ENCODE data around the gene TUBGCP3.
"Not testable (repeated sequence)": the region's sequence is repeated elsewhere in the genome, so short reads cannot be mapped to it uniquely, and the experiment has no call there.

Gene TUBGCP3

DNA sequence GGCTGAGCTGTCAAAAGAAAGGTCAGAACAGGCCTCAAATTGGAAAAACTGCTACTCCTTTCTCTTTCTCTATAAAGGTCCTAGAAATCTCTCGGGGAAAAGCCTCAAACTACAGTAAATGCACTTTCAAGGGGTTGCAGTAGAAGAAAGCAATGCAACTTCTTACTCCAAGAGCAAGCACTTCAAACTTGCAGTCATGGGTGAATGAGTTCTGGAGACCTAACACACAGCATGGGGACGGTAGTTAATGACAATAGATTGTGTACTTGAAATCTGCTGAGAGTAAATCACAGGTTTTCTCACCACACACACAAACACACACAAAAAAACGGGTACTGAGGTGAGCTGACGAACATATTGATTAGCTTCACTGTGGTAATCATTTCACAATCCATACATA, 11.8 kb downstream of the TUBGCP3 start:
- no peak for DNase-seq

DNA sequence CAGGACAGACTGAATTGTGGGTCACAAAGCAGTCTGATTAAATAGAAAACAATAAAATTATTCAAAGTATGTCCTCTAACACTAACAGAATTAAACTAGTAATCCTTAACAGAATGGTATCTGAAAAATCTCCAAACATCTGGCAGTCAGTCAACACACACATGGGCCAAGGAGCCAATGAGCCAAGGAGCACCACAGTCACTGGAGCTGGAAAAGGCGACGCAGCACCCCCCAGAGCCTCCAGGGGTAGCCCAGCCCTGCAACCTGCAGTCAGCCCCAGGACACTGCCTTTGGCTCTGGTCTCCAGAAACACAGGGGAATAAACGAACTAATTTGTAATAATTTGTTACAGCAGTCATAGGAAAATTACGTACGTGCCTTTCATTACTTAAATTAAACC, 12.3 kb downstream of the TUBGCP3 start:
- no peak for DNase-seq

DNA sequence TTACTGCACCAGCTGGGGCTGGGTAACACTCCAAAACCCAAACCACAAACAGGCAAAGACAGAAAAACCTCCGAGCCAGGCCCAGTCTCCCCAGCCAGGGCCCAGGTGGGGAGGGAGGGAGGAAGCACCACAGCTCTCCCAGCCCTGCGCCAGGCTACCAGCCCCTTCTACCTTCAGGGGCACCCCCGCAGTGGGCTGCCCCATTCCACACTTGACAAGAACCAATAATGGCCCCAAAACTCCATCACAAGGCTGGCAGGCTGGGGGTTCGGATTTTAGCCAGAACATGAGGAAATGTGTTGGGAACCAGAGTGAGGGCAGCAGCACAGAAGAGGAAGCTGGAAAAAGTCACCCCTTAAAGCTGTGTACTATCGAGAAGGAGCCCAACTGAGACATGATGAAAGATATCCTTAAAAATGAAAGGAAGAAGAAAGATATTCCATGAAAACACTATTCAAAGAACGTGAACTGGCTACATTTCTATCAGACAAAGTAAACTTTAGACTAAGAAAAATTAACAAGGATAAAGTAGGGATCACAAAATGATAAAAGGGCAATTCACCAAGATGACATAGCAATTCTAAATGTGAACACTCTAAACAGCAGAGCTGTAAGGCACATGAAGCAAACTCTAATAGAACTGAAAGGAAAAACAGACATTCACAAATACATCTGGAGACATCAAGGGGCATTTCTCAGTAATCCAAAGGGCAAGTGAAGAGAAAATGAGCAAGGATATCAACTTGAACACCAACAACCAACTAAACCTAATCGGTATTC, 12.9 kb downstream of the TUBGCP3 start:
- no peak for DNase-seq

DNA sequence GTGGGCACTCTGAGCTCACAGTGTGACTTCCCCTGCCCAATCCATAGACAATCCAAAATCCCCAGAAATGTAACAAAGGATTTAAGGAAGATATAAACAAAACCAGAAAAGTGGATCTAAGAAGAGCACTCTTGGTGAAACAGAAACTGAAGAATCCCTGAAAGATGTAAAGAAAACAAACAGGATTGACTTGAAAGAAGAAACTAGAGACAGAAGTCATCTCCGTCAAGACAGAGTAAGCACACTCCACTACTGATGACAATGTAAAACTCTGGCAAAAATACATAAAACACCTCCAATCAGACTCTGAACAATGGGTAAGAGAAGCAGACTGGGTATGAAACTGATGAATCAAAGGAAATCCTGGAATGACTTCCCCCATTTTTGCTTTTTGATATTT, 13.5 kb downstream of the TUBGCP3 start:
- DNase-seq: no peak

DNA sequence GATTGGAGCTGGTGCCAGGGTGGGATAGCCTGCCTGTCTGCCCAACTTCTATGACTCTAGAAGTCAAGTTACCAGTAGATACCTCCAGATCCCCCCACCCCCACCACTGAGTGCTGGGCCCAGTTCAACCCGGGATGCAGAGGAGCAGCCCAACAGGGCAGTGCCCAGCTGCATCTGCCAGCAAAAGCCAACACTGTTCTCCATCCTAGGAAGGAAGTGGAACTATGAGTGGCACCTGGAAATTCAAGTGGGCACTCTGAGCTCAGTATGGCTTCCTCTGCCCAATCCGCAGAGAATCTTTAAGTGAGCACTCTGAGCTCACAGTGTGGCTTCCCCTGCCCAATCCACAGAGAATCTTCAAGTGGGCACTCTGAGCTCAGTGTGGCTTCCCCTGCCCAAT, 14.2 kb downstream of the TUBGCP3 start:
- DNase-seq: no peak

DNA sequence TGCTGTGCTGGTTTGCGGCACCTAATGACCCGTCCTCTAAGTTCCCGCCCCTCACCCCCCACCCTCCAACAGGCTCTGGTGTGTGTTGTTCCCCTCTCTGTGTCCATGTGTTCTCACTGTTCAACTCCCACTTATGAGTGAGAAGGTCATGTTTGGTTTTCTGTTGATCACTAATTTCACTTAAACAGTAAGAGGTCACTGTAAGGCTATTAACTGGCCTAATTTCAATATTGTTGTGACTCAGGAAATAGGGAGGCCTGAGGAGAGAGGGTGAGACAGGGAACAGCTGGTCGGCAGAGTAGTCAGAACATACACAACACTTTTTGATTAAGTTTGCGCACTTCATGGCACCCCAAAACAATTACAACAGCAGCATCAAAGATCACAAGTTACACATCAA, 15.6 kb downstream of the TUBGCP3 start:
- DNase-seq: no peak

DNA sequence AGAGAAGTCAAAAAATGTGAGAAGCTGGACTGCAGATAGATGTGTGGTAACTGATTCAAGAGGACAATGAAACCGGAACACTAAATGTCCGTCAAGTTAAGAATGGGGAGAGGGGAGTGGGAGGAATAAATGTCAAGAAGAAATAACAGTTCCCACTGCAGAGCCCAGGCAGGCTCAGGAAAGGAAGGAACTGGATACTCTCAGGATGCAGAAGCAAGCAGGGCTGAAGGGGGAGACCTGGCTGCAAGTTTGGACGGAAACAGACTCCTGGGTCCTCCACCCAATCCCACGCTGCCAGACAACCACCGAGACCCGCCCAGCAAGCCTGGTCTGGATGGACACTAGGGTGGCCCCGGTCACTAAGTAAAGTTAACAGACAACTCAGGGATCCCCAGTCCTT, 18.1 kb downstream of the TUBGCP3 start:
- DNase-seq: no peak

DNA sequence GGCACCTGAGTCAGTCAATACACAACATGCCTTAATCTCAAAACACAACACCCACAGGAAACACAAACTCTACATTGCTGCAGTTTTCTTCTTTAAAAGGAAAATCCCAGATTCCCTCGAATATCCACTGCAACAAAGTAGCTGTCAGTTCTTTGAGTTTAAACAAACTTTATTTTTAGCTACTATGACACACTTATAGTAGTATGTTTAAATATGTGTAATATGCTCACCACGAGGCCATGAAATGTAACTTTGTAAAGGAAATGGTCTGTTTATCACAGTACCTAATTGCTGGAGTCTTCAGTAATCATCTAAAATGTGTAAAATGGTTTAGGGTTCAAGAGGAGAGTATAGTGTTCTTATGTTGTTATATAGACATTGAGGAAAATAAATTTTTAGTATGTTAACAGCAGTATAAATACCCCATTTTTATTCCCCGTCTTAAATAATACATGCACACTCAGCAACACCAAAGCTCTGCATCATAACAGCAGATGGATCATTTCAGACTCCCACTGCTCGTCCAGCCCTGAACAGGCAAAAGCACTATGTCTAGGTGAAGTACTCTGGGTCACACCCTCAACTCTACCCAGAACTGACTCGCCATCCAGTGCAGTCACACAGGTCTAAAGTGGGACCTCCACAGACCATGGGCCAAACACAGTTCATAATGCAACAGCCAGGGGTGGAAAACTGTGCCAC, 20.6 kb downstream of the TUBGCP3 start:
- no peak for DNase-seq

DNA sequence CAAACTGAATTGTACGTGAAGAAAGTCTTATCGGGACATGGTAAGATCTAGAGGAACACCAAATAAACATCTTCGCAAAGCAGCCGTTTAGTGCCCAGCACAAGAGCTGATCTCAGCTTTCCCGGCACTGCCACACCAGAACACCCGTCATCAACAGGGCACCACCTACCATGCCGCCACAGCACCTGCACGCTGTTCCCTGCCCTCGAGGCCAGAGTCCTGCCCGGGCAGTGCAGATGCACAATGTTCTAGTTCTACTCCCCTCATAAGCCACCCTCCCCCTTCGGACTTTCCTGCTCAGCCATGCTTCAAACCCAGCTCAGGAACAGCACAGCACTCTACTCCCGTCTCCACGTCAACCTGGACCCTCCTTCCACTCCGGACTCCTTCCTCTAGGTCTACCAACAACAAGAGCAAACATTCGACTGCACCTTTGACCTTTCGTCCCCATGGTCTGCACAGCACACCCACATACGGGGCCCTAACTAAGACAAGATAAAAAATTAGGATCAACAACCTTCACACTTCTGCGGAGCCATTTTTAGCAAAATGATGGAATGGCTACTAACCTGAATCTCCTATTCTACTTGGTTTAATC, 25.1 kb downstream of the TUBGCP3 start:
- no peak for DNase-seq

DNA sequence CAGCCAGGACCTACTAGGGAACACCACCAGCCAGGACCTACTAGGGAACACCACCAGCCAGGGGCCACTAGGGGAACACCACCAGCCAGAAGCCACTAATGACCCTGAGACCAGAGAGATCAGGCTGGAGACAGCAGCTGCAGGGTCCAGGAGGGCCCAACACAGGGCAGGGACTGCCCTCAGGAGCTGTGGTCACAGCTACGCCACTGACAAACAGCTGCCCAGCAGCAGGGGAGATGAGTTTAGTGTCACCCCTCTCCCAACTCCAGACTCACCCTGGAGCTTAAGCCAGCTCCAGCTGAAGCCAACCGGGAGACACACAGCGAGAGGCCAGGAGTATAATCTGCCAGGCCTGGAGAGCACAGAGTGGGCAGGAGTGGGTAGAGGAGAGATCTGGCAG, 25.7 kb downstream of the TUBGCP3 start:
- DNase-seq: no peak

DNA sequence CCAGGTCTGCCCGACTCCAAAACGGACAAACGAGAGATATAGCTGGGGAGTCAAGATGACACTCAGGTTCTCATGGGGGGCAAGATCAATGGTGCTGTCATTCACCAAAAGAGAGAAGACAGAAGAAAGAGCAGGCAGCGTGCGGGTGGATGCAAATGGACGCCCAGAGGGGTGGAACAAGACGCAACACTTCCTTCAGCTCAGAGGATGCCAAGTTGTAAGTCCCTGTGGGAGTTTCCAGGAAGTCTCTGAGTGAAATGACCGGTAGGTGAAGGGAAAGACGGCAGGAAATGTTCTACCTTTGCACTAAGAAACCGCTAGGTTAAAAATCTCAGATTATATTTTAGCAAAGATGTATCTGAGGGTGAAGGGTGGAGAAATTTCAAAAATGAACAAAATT, 26.5 kb downstream of the TUBGCP3 start:
- no peak for DNase-seq

DNA sequence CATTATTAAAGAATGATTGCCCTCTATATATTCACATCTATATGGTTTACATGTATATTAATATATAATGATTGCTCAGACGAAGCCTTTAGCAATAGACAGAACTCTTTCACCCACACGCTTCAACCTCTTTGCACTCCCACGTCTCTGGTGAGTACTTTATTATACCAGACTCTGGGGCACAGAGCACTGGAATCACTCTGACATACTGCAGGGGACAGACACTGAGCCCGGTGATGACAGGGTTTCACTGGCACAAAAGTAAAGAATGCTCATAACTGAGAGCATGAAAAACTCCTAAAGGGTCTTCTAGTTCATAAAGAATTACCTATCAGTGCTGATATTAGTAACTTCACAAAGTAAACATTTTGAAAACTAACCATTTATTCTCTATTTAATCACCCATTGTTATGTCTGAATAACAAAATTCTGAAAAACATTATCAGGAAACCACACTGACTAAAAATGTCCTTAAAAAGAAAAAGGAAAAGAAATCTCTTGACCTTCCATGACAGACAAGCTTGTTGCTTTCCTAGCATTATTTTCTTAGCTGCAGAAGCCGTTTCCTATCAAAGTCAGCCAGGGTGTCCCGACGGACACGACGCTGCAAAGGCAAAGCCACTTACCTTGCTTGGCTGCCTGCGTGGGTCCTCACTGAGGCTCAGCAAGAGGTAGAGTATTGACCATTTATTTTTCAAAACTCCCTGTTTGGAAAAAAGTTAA, 29.1 kb downstream of the TUBGCP3 start:
- DNase-seq: no peak

DNA sequence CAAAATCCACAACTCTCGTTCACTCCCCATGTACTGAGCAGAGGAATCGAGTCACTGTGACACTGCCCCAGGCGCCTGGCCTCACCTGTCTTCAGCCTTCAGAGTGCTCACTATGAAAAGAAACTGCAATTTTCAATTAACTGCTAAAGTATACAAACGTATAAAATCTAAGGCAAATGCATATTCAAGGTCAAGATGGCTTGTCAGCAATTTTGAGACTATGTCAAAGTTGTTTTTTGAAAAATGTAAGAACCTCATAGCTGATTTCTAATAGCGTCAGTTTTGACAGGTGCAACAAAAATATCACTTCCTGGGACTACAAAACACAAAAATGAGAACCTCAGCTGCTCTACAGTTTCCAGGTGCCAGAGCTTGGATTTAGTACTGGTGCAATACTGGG, 31.4 kb downstream of the TUBGCP3 start:
- no peak for DNase-seq

DNA sequence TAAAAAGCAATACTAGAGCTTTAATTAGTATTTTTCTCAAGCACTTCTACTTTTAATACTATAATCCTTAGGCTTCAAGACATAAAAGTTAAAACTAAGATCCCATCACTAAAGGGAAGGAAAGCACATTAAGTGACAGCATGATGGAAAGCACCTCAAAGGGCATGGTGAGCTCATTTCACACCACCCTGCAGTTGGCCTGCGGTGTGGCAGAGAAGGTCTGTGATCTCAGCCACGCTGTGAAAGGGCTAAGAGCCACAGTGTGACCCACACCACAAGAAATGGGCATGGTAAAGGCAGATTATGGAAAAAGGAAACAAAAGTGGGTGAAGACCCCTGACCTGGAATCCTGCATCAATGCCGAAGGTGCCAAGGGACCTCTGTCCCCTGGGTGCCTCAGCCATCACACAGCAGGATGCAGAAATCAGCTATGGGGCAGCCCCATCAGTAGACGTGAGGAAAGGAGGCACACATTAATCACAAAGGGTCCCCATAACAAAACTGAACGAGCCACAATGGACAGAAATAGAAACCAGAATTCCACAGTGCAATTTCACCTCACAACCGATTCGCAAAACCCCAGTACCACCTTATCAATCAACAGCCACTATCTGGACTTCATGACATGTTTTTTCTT, 33.6 kb downstream of the TUBGCP3 start:
- no peak for DNase-seq

DNA sequence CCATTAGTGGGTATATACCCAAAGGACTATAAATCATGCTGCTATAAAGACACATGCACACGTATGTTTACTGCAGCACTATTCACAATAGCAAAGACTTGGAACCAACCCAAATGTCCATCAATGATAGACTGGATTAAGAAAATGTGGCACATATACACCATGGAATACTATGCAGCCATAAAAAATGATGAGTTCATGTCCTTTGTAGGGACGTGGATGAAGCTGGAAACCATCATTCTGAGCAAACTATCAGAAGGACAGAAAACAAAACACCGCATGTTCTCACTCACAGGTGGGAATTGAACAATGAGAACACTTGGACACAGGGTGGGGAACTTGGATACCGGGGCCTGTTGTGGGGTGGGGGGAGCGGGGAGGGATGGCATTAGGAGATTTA, 39.0 kb downstream of the TUBGCP3 start:
- DNase-seq: not testable (repeated sequence)

DNA sequence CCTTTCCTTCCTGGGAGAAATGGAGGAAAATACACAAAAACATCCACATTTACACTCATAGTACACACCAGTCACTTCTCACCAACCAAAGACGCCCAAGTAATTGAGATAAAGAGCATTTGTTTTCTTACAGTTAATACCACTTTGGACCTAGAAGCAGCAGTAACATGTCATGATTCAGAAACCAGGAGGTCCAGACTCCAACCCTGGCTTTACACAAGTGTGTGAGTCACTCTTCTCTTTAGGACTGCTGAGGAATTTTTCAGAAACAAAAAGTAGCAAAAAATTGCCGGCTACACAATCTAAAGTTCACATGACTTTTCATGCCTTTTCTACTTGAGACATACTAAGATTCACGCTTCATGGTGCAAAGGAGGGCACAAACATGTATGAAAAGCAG, 42.1 kb downstream of the TUBGCP3 start:
- DNase-seq: no peak

DNA sequence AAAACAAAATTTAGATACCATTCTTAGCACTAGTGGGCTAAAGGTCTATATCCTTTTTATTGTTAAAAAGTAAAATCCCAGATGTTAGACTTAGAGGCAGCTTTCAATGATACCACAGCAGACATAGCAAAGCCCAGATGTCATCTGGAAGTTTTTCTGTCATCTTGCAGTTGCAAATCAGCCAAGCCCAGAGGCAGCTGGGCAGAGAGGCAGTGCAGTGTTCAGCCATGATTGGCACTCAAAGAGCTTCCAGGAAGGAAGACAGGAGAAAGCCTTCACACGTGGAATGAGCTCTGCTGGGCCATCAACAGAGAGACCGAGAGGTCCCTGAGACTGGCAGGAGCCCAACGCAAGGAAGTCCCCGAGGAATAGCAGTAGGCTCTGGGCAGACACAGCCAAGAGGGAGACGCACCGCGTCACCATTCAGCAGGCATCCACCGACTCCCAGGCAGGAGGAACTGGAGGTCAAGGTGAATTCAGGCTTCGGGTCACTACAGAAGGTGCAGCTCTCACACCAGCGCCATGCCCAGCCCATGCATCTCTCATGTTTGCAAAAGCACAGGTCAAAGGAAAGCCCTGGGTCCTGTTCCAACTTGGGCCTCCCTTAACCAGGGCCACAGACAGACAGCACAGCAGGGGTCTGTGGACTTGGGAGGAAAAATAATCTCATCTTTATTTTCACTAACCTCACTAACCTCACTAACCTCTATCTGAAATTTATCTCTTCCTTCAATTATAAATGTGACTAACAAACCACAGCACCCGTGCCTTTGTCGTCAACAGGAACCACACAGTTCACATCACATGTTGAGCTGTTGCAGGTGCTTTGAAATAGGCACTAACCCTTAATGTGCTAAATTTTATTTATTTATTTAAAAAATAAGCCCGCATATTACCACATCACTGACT, 54.9 kb downstream of the TUBGCP3 start:
- no peak for DNase-seq

DNA sequence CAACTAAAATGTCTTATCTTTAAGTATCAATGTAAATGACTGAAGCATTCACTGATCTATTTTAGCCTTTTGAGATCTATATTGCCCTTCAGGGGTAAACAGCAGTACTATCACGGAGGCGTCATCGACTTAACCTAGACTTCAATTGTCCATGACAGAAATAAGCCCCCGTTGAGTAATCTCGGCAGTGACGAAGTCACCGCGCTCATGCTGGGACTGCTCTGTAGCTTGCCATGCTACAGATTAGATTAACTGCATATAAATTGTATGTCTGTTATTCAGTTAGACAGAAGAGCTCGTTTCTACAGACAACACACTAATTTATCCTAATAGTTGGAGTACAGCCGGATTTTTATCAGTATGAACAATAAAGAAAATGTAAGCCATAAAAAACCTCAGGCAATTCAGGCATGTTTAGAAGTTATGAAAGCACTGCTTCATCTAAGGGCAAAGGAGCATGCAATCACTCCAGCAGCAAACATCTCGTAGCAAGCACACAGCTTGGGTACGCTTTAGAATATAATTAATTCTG, 56.6 kb downstream of the TUBGCP3 start:
- no peak for DNase-seq

DNA sequence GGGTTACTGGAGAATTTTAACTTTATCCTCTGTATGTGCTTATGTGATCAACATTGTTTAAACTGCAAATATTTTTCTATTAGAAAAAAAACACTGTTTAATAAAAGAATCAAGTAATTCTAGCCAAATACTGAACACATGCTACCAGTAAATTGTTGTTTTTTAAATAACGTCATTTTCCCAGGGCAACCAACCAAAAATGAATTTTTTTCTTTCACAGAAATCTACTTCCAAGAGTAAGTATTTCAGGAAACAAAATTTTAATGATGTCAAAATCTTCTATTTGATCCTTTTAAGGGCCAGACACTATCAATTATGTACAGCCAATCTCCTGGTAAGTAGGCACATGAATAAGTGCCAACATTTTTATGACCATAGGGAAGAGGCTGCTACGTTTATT, 57.1 kb downstream of the TUBGCP3 start:
- DNase-seq: no peak

DNA sequence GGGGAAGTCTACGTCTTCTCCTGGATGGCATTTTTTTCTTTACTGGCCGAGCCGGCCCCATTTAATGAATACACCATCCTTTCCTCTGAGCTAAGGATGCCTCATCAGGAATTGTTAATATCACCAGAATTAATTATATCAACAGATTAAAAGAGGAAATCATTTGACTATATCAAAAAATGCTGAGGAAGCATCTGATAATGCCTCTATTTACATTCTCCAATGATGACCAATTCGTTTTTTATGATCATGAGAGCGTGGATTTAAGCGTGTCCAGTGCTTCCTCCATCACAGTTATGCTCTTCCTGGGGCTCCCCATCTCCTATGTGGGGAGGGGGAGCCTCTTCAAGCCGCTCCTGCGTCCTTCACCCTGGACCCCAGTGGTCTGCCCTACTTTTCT, 58.7 kb downstream of the TUBGCP3 start:
- DNase-seq: no peak

DNA sequence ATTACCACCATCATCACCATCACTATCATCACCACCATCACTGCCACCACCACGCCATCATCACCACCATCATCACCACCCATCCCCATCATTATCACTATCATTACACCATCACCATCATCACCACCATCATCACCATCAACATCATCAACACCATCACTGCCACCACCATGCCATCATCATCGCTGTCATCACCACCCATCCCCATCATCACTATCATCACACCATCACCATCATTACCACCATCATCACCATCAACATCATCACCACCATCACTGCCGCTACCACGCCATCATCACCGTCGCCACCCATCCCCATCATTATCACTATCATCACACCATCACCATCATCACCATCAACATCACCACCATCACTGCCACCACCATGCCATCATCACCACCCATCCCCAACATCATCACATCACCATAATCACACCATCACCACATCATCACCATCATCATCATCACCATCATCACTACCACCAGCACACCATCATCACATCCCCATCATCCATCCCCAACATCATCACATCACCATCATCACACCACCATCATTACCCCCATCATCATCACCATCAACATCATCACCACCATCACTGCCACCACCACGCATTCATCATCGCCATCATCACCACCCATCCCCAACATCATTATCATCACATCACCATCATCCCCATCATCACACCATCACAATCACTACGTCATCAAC, 61.7 kb downstream of the TUBGCP3 start:
- no peak for DNase-seq
